Neuronal stem cell (in vitro differentiated cells): ENCODE data around the gene PRF1.
"Not testable (repeated sequence)": the region's sequence is repeated elsewhere in the genome, so short reads cannot be mapped to it uniquely, and the experiment has no call there.

Experiments
- DNase-seq: peaks from one replicate; pipeline ENCODE4 v3.0.0-alpha.2; 2013; ENCODE audit warnings: low spot score
- H2AFZ ChIP-seq: one replicate; pipeline ENCODE4 v1.6.1; 2013; ENCODE audit warnings: mild to moderate bottlenecking, low read length, inconsistent platforms
- H2AK5ac ChIP-seq: 2 replicates; pipeline ENCODE4 v1.6.1; 2013; ENCODE audit warnings: low read depth, mild to moderate bottlenecking, inconsistent platforms, low read length, moderate library complexity, mixed read lengths
- H2BK120ac ChIP-seq: 2 replicates; pipeline ENCODE4 v1.6.1; 2013; ENCODE audit warnings: low read depth, mild to moderate bottlenecking, inconsistent platforms, low read length, moderate library complexity, mixed read lengths
- H2BK12ac ChIP-seq: one replicate; pipeline ENCODE4 v1.6.1; 2013; ENCODE audit warnings: low read length, inconsistent platforms
- H2BK15ac ChIP-seq: 2 replicates; pipeline ENCODE4 v1.6.1; 2013; ENCODE audit warnings: mild to moderate bottlenecking, low read length, inconsistent platforms, mixed read lengths
- H2BK5ac ChIP-seq: one replicate; pipeline ENCODE4 v1.6.1; 2013; ENCODE audit warnings: inconsistent platforms, mild to moderate bottlenecking, low read length, moderate library complexity
- H3K14ac ChIP-seq: one replicate; pipeline ENCODE4 v1.6.1; 2013; ENCODE audit warnings: low read length, inconsistent platforms
- H3K18ac ChIP-seq: 2 replicates; pipeline ENCODE4 v1.6.1; 2013; ENCODE audit warnings: low read length, inconsistent platforms
- H3K23ac ChIP-seq: 2 replicates; pipeline ENCODE4 v1.6.1; 2013; ENCODE audit warnings: low read depth, mild to moderate bottlenecking, mixed read lengths, low read length, inconsistent platforms; ENCODE audit not compliant: poor library complexity
- H3K27ac ChIP-seq: replicated peaks from 3 replicates; pipeline ENCODE4 v1.5.1; 2013; ENCODE audit warnings: low read length, inconsistent platforms
- H3K27me3 ChIP-seq, 3 experiments: 2 replicates each; pipeline ENCODE4 v1.6.1; 2013; ENCODE audit warnings: low read length in 3 of 3, mild to moderate bottlenecking in 2 of 3, inconsistent platforms in 1 of 3, low read depth in 1 of 3, mixed read lengths in 1 of 3, moderate library complexity in 1 of 3; ENCODE audit not compliant: control insufficient read depth in 3 of 3, insufficient read depth in 3 of 3
- H3K36me3 ChIP-seq, 2 donors: replicated peaks in 1 of 2; 2 replicates each; pipeline ENCODE4 v1.6.1; 2013; ENCODE audit warnings: low read length in 2 of 2; ENCODE audit not compliant: control insufficient read depth in 2 of 2, insufficient read depth in 2 of 2
- H3K4ac ChIP-seq: 2 replicates; pipeline ENCODE4 v1.6.1; 2013; ENCODE audit warnings: inconsistent platforms, mild to moderate bottlenecking, low read length, moderate library complexity
- H3K4me1 ChIP-seq, 2 donors: 1 replicate in 1 of 2; 2 replicates in 1 of 2; pipeline ENCODE4 v1.6.1; 2013; ENCODE audit warnings: low read length in 2 of 2, low read depth in 1 of 2; ENCODE audit not compliant: control insufficient read depth in 2 of 2, insufficient read depth in 1 of 2
- H3K4me2 ChIP-seq: one replicate; pipeline ENCODE4 v1.6.1; 2013; ENCODE audit warnings: mild to moderate bottlenecking, low read length, inconsistent platforms; ENCODE audit not compliant: insufficient read depth, poor library complexity, severe bottlenecking
- H3K4me3 ChIP-seq, 2 donors: 2 replicates each; pipeline ENCODE4 v1.5.1; 2013; ENCODE audit warnings: low read length in 2 of 2, mild to moderate bottlenecking in 2 of 2, inconsistent platforms in 1 of 2, moderate library complexity in 1 of 2
- H3K79me1 ChIP-seq: one replicate; pipeline ENCODE4 v1.6.1; 2013; ENCODE audit warnings: low read depth, mild to moderate bottlenecking, inconsistent platforms, low read length, moderate library complexity
- H3K9ac ChIP-seq: one replicate; pipeline ENCODE4 v1.6.1; 2013; ENCODE audit warnings: mild to moderate bottlenecking, low read depth, low read length, inconsistent platforms; ENCODE audit not compliant: poor library complexity
- H3K9me3 ChIP-seq, 2 donors: replicated peaks in 1 of 2; 2 replicates each; pipeline versions ENCODE3 to v1.6.1; 2013; ENCODE audit warnings: low read length in 2 of 2, mild to moderate bottlenecking in 2 of 2, inconsistent platforms in 1 of 2, low read depth in 1 of 2, mixed read lengths in 1 of 2, moderate library complexity in 1 of 2; ENCODE audit not compliant: control insufficient read depth in 2 of 2, insufficient read depth in 1 of 2
- H4K8ac ChIP-seq: one replicate; pipeline ENCODE4 v1.6.1; 2013; ENCODE audit warnings: low read depth, mild to moderate bottlenecking, inconsistent platforms, low read length, moderate library complexity
- H4K91ac ChIP-seq: one replicate; pipeline ENCODE4 v1.6.1; 2013; ENCODE audit warnings: low read length, low read depth, mild to moderate bottlenecking, inconsistent platforms; ENCODE audit not compliant: poor library complexity
- WGBS, 2 donors: extraction: QIAGEN DNeasy Blood & Tissue Kit; methylation state at CpG; one replicate each; pipeline ENCODE4 v1.1.7; 2013; ENCODE audit warnings: missing lambda C conversion rate in 2 of 2, mixed read lengths in 1 of 2; ENCODE audit not compliant: insufficient read length in 2 of 2, insufficient replicate concordance in 1 of 2; ENCODE audit errors: extremely low coverage in 2 of 2; 5-methylcytosine and 5-hydroxymethylcytosine counted together

Gene PRF1

GRCh38 chr10:70615211-70615610 lies 12.7 kb upstream of the PRF1 start:
- peaks cover 2 to 5% of the 10 kb centered on the region in 2 donors for H3K9me3 ChIP-seq
- no peak overlapping the region for H3K18ac ChIP-seq
- no peak overlapping the region for H4K8ac ChIP-seq
- H3K14ac ChIP-seq = no peak overlapping the region
- H3K4me2 ChIP-seq = no peak overlapping the region
- no peak overlapping the region for H3K4me3 ChIP-seq
- H3K27ac ChIP-seq = no peak overlapping the region
- H2BK15ac ChIP-seq = no peak overlapping the region
- no peak overlapping the region for H2BK120ac ChIP-seq
- H2AK5ac ChIP-seq = no peak overlapping the region
- no peak overlapping the region for H3K4ac ChIP-seq
- H3K36me3 ChIP-seq = no peaks in the 10 kb centered on the region
- H2AFZ ChIP-seq = no peak overlapping the region
- no peaks in the 10 kb centered on the region for H3K79me1 ChIP-seq
- H3K4me1 ChIP-seq = no peaks in the 10 kb centered on the region
- no peak overlapping the region for H3K9ac ChIP-seq
- H2BK5ac ChIP-seq = no peak overlapping the region
- no peak overlapping the region for H4K91ac ChIP-seq
- no peak overlapping the region for H2BK12ac ChIP-seq
- peaks cover 0 to 10% (median 0%) of the 10 kb centered on the region in 3 experiments for H3K27me3 ChIP-seq
- no CpG with 5 or more reads among the region's 2 CpGs for WGBS, 2 donors
- no peak for DNase-seq
- H3K23ac ChIP-seq = no peak overlapping the region

GRCh38 chr10:70614364-70614763 lies 11.8 kb upstream of the PRF1 start:
- not testable (repeated sequence) for H2AK5ac ChIP-seq, H4K91ac ChIP-seq, H3K4me2 ChIP-seq, H3K79me1 ChIP-seq, H2BK5ac ChIP-seq, H2BK120ac ChIP-seq, H4K8ac ChIP-seq, H3K18ac ChIP-seq, DNase-seq, H3K4me3 ChIP-seq, H3K4me1 ChIP-seq, H3K9me3 ChIP-seq, H3K9ac ChIP-seq, H3K27ac ChIP-seq, H3K27me3 ChIP-seq, H2AFZ ChIP-seq, H2BK15ac ChIP-seq, H3K23ac ChIP-seq, H3K36me3 ChIP-seq, H2BK12ac ChIP-seq, H3K14ac ChIP-seq, H3K4ac ChIP-seq
- no CpG with 5 or more reads among the region's 3 CpGs for WGBS, 2 donors

GRCh38 chr10:70613941-70614340 lies 11.4 kb upstream of the PRF1 start:
- DNase-seq = no peak
- peaks cover 0 to 2% of the 10 kb centered on the region in 2 donors for H3K9me3 ChIP-seq
- no peak overlapping the region for H2BK15ac ChIP-seq
- H3K18ac ChIP-seq = no peak overlapping the region
- no peaks in the 10 kb centered on the region for H3K79me1 ChIP-seq
- H4K91ac ChIP-seq = no peak overlapping the region
- no CpG with 5 or more reads among the region's 2 CpGs for WGBS, 2 donors
- no peaks in the 10 kb centered on the region for H3K36me3 ChIP-seq
- H2BK120ac ChIP-seq = no peak overlapping the region
- H2AK5ac ChIP-seq = no peak overlapping the region
- no peak overlapping the region for H3K9ac ChIP-seq
- no peak overlapping the region for H3K14ac ChIP-seq
- H3K23ac ChIP-seq = no peak overlapping the region
- H2AFZ ChIP-seq = no peak overlapping the region
- H3K4ac ChIP-seq = no peak overlapping the region
- no peak overlapping the region for H3K4me2 ChIP-seq
- no peak overlapping the region for H3K27ac ChIP-seq
- H3K4me1 ChIP-seq = no peaks in the 10 kb centered on the region
- H3K27me3 ChIP-seq = peaks cover 0 to 10% (median 0%) of the 10 kb centered on the region in 3 experiments
- H2BK5ac ChIP-seq = no peak overlapping the region
- no peak overlapping the region for H4K8ac ChIP-seq
- no peak overlapping the region for H2BK12ac ChIP-seq
- no peak overlapping the region for H3K4me3 ChIP-seq

GRCh38 chr10:70607936-70608335 lies 5.4 kb upstream of the PRF1 start:
- Histone ChIP-seq H3K4ac (no peak overlapping the region), H3K14ac (no peak overlapping the region), H3K18ac (peak overlapping the region; percentile 28), H3K27ac (no peak overlapping the region), H3K36me3 (no peaks in the 10 kb centered on the region), H4K8ac (no peak overlapping the region), H3K4me1 (no peaks in the 10 kb centered on the region), H2AK5ac (no peak overlapping the region), H3K23ac (no peak overlapping the region), H4K91ac (no peak overlapping the region), H3K79me1 (no peaks in the 10 kb centered on the region), H3K9ac (no peak overlapping the region), H2BK120ac (no peak overlapping the region), H2BK15ac (no peak overlapping the region), H3K27me3 (no peaks in the 10 kb centered on the region), H2BK5ac (no peak overlapping the region), H2AFZ (no peak overlapping the region), H3K4me3 (peak overlapping the region in 1 of 2 donors; percentile 58), H2BK12ac (no peak overlapping the region), H3K4me2 (no peak overlapping the region), H3K9me3 (peaks cover 0 to 1% of the 10 kb centered on the region in 2 donors)
- DNase-seq = no peak
- WGBS, 2 donors = no CpG with 5 or more reads among the region's 4 CpGs
